ENCODE measurements around the gene RPS21.
"Not testable (repeated sequence)": the region's sequence is repeated elsewhere in the genome, so short reads cannot be mapped to it uniquely, and the experiment has no call there.

The RPS21 gene

DNA sequence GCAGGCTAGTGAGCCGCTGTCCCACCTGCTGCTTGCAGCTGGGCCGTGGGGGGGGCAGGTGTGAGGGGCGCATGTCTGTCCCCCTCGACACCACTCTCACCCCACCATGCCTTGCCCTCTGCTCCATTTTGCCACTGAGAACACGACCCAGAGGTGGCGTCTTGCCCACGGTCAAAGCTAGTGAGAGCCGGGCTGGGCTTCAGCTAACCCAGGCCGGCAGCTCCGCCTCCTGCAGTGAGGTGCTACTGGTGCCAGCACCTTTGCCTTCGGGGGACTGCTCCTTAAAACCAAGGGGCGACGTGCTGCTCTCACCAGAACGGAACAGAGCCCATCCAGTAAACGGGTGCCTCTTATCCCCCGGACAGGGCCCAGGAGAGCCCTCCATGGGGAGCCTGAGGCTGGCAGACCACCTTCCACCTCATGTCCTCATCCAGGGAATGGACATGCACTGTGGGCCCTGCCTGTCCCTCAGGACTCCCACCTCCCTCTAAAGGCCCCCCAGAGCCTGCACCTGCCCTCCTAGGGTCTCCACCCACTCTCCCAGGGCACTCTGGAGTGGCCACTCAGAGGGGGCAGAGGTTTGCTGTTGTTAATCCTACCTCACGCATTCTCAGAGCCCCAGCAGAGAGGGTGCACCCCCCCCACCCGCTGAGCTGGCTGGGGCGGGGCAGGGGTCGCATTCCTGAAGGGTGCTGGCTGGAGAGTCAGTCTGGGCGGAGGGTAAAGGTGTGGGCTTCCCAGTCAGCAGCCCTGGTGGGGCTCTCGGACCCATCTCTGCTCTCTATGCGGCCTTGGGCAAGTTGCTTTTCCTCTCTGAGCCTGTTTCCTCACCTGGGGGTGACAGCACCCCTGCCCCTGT, 37.6 kb downstream of the RPS21 start:
- TF ChIP-seq, protein P1, sequence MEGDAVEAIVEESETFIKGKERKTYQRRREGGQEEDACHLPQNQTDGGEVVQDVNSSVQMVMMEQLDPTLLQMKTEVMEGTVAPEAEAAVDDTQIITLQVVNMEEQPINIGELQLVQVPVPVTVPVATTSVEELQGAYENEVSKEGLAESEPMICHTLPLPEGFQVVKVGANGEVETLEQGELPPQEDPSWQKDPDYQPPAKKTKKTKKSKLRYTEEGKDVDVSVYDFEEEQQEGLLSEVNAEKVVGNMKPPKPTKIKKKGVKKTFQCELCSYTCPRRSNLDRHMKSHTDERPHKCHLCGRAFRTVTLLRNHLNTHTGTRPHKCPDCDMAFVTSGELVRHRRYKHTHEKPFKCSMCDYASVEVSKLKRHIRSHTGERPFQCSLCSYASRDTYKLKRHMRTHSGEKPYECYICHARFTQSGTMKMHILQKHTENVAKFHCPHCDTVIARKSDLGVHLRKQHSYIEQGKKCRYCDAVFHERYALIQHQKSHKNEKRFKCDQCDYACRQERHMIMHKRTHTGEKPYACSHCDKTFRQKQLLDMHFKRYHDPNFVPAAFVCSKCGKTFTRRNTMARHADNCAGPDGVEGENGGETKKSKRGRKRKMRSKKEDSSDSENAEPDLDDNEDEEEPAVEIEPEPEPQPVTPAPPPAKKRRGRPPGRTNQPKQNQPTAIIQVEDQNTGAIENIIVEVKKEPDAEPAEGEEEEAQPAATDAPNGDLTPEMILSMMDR (IDR thresholded peaks at IDR 0.05; ENCODE audit: insufficient read depth, low read length, poor library complexity, severe bottlenecking): no peak
- no peak for TF ChIP-seq EZH2phosphoT487 (conservative IDR thresholded peaks at IDR 0.05; ENCODE audit: low read length)
- no peak overlapping the region for H3K4me3 ChIP-seq (ENCODE audit: insufficient read depth, low read length, poor library complexity, severe bottlenecking)
- H3K79me2 ChIP-seq (ENCODE audit: insufficient read depth, low read length): no peaks in the 10 kb centered on the region
- H3K9me3 ChIP-seq (ENCODE audit: insufficient read depth, low read length): no peaks in the 10 kb centered on the region
- H3K4me2 ChIP-seq (ENCODE audit: low read depth, low read length, poor library complexity, severe bottlenecking): no peak overlapping the region
- no peak overlapping the region for H3K27ac ChIP-seq (ENCODE audit: low read depth, low read length)
- H3K9ac ChIP-seq (ENCODE audit: low read length): no peak overlapping the region
- no peaks in the 10 kb centered on the region for H3K9me2 ChIP-seq (replicated peaks; ENCODE audit: insufficient read depth, low read length)
- H3F3A ChIP-seq (ENCODE audit: insufficient read depth): no peaks in the 10 kb centered on the region
- H3K36me3 ChIP-seq (ENCODE audit: low read length): no peaks in the 10 kb centered on the region
- no peaks in the 10 kb centered on the region for H4K20me1 ChIP-seq (ENCODE audit: low read depth, low read length)
- no peaks in the 10 kb centered on the region for H3K27me3 ChIP-seq (ENCODE audit: low read length)
- no peak overlapping the region for H2AFZ ChIP-seq (ENCODE audit: low read depth, low read length, severe bottlenecking)

DNA sequence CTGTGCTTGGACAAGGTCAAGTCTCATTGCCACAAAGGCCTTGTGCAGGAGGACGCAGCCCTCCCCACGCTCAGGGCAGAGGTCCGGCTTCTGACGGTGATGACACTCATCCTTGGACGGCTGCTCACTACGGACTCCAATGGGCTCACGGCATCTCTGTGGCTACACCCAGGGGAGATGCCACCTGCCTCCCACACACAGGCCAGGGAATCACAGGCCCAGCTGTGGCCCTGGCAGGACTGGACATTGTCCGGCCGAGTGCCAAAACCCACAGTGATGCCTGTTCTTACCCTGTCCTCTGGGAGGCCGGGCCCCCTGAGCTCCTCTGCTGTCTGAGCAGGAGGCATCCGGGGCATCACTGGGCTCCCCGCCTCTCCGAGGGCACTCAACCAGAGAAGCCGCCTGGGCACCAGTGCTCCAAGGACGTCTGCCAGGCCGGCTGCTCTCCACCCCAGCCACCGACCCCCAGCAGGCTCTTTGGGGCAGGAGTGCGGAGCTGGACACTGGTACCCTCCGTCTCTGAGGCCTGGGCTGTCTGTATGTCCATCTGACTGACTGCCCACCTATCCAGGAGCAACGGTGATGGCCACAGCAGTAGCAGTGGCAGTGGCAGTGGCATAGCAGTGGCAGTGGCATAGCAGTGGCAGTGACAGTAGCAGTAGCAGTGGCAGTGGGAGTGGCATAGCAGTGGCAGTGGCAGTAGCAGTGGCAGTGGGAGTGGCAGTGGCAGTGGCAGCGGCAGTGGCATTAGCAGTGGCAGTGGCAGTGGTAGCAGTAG, 38.6 kb downstream of the RPS21 start:
- Histone ChIP-seq H3K9me2 (replicated peaks; ENCODE audit: insufficient read depth, low read length) (no peaks in the 10 kb centered on the region), H3K9me3 (ENCODE audit: insufficient read depth, low read length) (no peaks in the 10 kb centered on the region), H3K4me3 (ENCODE audit: insufficient read depth, low read length, poor library complexity, severe bottlenecking) (no peak overlapping the region), H4K20me1 (ENCODE audit: low read depth, low read length) (no peaks in the 10 kb centered on the region), H3K27ac (ENCODE audit: low read depth, low read length) (no peak overlapping the region), H3K36me3 (ENCODE audit: low read length) (no peaks in the 10 kb centered on the region), H3K9ac (ENCODE audit: low read length) (no peak overlapping the region), H3K27me3 (ENCODE audit: low read length) (no peaks in the 10 kb centered on the region), H3K4me2 (ENCODE audit: low read depth, low read length, poor library complexity, severe bottlenecking) (no peak overlapping the region), H2AFZ (ENCODE audit: low read depth, low read length, severe bottlenecking) (no peak overlapping the region), H3F3A (ENCODE audit: insufficient read depth) (no peaks in the 10 kb centered on the region), H3K79me2 (ENCODE audit: insufficient read depth, low read length) (no peaks in the 10 kb centered on the region)
- TF ChIP-seq, protein P1 (IDR thresholded peaks at IDR 0.05; ENCODE audit: insufficient read depth, low read length, poor library complexity, severe bottlenecking): no peak
- no peak for TF ChIP-seq EZH2phosphoT487 (conservative IDR thresholded peaks at IDR 0.05; ENCODE audit: low read length)

DNA sequence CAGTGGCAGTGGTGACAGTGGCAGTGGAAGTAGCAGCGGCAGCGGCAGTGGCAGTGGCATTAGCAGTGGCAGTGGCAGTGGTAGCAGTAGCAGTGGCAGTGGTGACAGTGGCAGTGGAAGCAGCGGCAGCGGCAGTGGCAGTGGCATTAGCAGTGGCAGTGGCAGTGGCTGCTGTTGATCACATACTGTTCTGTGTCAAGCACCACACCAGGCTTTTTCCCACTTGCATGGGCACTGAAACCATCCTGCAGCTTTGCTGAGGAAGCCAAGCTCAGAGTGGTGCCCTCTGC, 39.1 kb downstream of the RPS21 start:
- H3K9ac ChIP-seq (ENCODE audit: low read length); H4K20me1 ChIP-seq (ENCODE audit: low read depth, low read length); H3F3A ChIP-seq (ENCODE audit: insufficient read depth); H3K27ac ChIP-seq (ENCODE audit: low read depth, low read length); H3K9me3 ChIP-seq (ENCODE audit: insufficient read depth, low read length); H3K36me3 ChIP-seq (ENCODE audit: low read length); H3K9me2 ChIP-seq (replicated peaks; ENCODE audit: insufficient read depth, low read length); H3K4me2 ChIP-seq (ENCODE audit: low read depth, low read length, poor library complexity, severe bottlenecking); H3K27me3 ChIP-seq (ENCODE audit: low read length); H2AFZ ChIP-seq (ENCODE audit: low read depth, low read length, severe bottlenecking); H3K4me3 ChIP-seq (ENCODE audit: insufficient read depth, low read length, poor library complexity, severe bottlenecking); H3K79me2 ChIP-seq (ENCODE audit: insufficient read depth, low read length): not testable (repeated sequence)

DNA sequence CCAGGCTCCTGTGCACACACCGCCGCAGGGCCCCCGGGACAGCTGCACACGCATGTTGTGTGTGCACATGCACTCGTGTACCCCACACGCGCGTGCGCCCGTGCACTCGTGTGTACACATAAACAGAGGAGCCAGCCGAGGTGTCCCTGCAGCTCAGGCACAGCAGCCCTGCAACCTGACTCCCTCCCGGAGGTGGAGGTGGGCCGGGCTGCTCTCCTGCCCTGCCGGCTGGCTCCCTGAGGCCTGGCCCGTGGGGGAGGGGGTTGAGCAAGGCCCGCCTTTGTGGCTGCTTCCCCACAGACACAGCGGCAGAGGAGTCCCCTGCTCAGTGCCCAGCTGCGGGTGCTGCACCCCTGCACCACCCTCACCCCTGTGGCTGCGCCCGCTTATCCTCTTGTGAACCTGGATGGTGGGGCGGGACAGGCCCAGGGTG, 39.8 kb downstream of the RPS21 start:
- Histone ChIP-seq H3K4me2 (ENCODE audit: low read depth, low read length, poor library complexity, severe bottlenecking) (no peak overlapping the region), H3K36me3 (ENCODE audit: low read length) (no peaks in the 10 kb centered on the region), H3K4me3 (ENCODE audit: insufficient read depth, low read length, poor library complexity, severe bottlenecking) (no peak overlapping the region), H4K20me1 (ENCODE audit: low read depth, low read length) (no peaks in the 10 kb centered on the region), H2AFZ (ENCODE audit: low read depth, low read length, severe bottlenecking) (no peak overlapping the region), H3F3A (ENCODE audit: insufficient read depth) (no peaks in the 10 kb centered on the region), H3K9me2 (replicated peaks; ENCODE audit: insufficient read depth, low read length) (no peaks in the 10 kb centered on the region), H3K27ac (ENCODE audit: low read depth, low read length) (no peak overlapping the region), H3K9me3 (ENCODE audit: insufficient read depth, low read length) (no peaks in the 10 kb centered on the region), H3K79me2 (ENCODE audit: insufficient read depth, low read length) (no peaks in the 10 kb centered on the region), H3K27me3 (ENCODE audit: low read length) (no peaks in the 10 kb centered on the region), H3K9ac (ENCODE audit: low read length) (no peak overlapping the region)
- TF ChIP-seq EZH2phosphoT487 (conservative IDR thresholded peaks at IDR 0.05; ENCODE audit: low read length): no peak
